K562 (cell line): ENCODE results near the gene KLHL30. TPM values are rescaled to one million over a fixed set of nuclear protein-coding genes. Genes with fewer than 3 reads are reported as not detected.

ENCODE experiments used
- ATAC-seq: fragments of 200-7000 bp; cut with Tn5 transposase; 3 replicates; pipeline ENCODE4 v1.9.1; 2020; ENCODE audit warnings: moderate library complexity
- BruUV-seq: library from RNA; stranded (reverse); fragments of 400-500 nt; replicated peaks from 2 replicates; lab custom pipeline; 2021; lab: Mats Ljungman, UMichigan
- CTCF ChIA-PET: fragments of 300-600 bp; formaldehyde crosslinking; extraction: SDS; loops from one replicate; lab custom pipeline; 2021; ENCODE audit warnings: low intra/inter-chr PET ratio; lab: Yijun Ruan, JAX
- POLR2A ChIA-PET: fragments of 300-600, 350-650 bp; sonication (Branson Sonifier 250); formaldehyde crosslinking; extraction: SDS; loops from one replicate; lab custom pipeline; 2021; ENCODE audit warnings: antibody characterized with exemption, inconsistent platforms; lab: Yijun Ruan, JAX
- DNase-seq, 4 experiments: peaks; one replicate each; pipeline versions ENCODE4 v3.0.0 to v3.0.0-alpha.2; 2011 to 2018; ENCODE audit warnings: low spot score in 3 of 4, mixed read lengths in 3 of 4; ENCODE audit errors: extremely low read depth in 1 of 4
- FAIRE-seq: peaks from 2 replicates; lab custom pipeline; 2011; peaks lifted over from hg19 to GRCh38; lab: Jason Lieb, UNC
- H2AFZ ChIP-seq: 2 replicates; pipeline ENCODE4 v1.6.0; 2011; ENCODE audit warnings: low read depth, low read length, control low read depth, inconsistent platforms
- H3K27ac ChIP-seq: fragments of 200-600 bp; 3 replicates; pipeline ENCODE4 v1.8.0; 2011; ENCODE audit warnings: low read depth, mild to moderate bottlenecking, control low read depth, inconsistent platforms, low read length, moderate library complexity, mixed read lengths; ENCODE audit errors: extremely low read depth
- H3K27me3 ChIP-seq, 2 experiments: fragments of 300-600 bp in 1 of 2; 2 replicates in 1 of 2; 3 replicates in 1 of 2; pipeline versions ENCODE4 v1.6.0 to v1.8.0; 2011; ENCODE audit warnings: inconsistent platforms in 2 of 2, low read length in 2 of 2, mild to moderate bottlenecking in 1 of 2, mixed read lengths in 1 of 2, moderate library complexity in 1 of 2; ENCODE audit not compliant: control insufficient read depth in 2 of 2, insufficient read depth in 2 of 2
- H3K36me3 ChIP-seq: fragments of 300-600 bp; 3 replicates; pipeline ENCODE4 v1.8.0; 2011; ENCODE audit warnings: mild to moderate bottlenecking, low read length, inconsistent platforms; ENCODE audit not compliant: control insufficient read depth, insufficient read depth
- H3K4me1 ChIP-seq, 2 experiments: fragments of 200-600 bp in 1 of 2; replicated peaks in 1 of 2; 2 replicates in 1 of 2; 3 replicates in 1 of 2; pipeline versions ENCODE4 v1.5.1 to v1.8.0; 2011; ENCODE audit warnings: inconsistent platforms in 2 of 2, low read length in 2 of 2, mild to moderate bottlenecking in 1 of 2, mixed read lengths in 1 of 2, moderate library complexity in 1 of 2; ENCODE audit not compliant: control insufficient read depth in 2 of 2, insufficient read depth in 2 of 2
- H3K4me2 ChIP-seq: 2 replicates; pipeline ENCODE4 v1.6.1; 2011; ENCODE audit warnings: low read length, control low read depth, inconsistent platforms, mixed read lengths; ENCODE audit not compliant: insufficient read depth
- H3K4me3 ChIP-seq: fragments of 200-600 bp; sonication (generic), shearing (Covaris generic); 2 replicates; pipeline ENCODE4 v1.5.1; 2016; ENCODE audit warnings: control low read depth, inconsistent platforms
- H3K79me2 ChIP-seq: fragments of 200-600 bp; 3 replicates; pipeline ENCODE4 v1.8.0; 2011; ENCODE audit warnings: low read length, inconsistent platforms; ENCODE audit not compliant: control insufficient read depth, insufficient read depth
- H3K9ac ChIP-seq, 2 experiments: 2 replicates each; pipeline versions ENCODE4 v1.6.0 to v1.6.1; 2011; ENCODE audit warnings: low read depth in 2 of 2, low read length in 2 of 2, control low read depth in 1 of 2, inconsistent platforms in 1 of 2, mild to moderate bottlenecking in 1 of 2, mixed read lengths in 1 of 2; ENCODE audit not compliant: insufficient read depth in 1 of 2
- H3K9me1 ChIP-seq: one replicate; pipeline ENCODE4 v1.6.0; 2011; ENCODE audit warnings: inconsistent platforms, mild to moderate bottlenecking, low read length, moderate library complexity; ENCODE audit not compliant: control insufficient read depth, insufficient read depth
- H3K9me3 ChIP-seq: replicated peaks from 2 replicates; pipeline ENCODE4 v1.5.1; 2011; ENCODE audit warnings: low read depth, low read length, inconsistent platforms; ENCODE audit not compliant: control insufficient read depth, insufficient read depth
- H4K20me1 ChIP-seq: replicated peaks from 2 replicates; pipeline ENCODE4 v1.6.1; 2011; ENCODE audit warnings: low read length, inconsistent platforms, mixed read lengths; ENCODE audit not compliant: control insufficient read depth, insufficient read depth
- E2F6 ChIP-seq, 2 experiments: IDR thresholded peaks; 2 replicates each; pipeline ENCODE4 v1.6.1; 2011; ENCODE audit warnings: borderline replicate concordance in 1 of 2, control low read depth in 1 of 2, low read depth in 1 of 2, low read length in 1 of 2, mild to moderate bottlenecking in 1 of 2, mixed read lengths in 1 of 2, moderate library complexity in 1 of 2; ENCODE audit not compliant: insufficient read depth in 1 of 2, insufficient read length in 1 of 2, poor library complexity in 1 of 2, severe bottlenecking in 1 of 2; ENCODE audit errors: extremely low read depth in 1 of 2
- SP2 ChIP-seq: IDR thresholded peaks from 2 replicates; pipeline ENCODE4 v1.6.1; 2011; ENCODE audit warnings: mild to moderate bottlenecking, low read depth, low read length, moderate library complexity; ENCODE audit not compliant: poor library complexity, severe bottlenecking; ENCODE audit errors: extremely low read depth
- WGBS: fragments of 100-300 bp; shearing (Covaris generic); methylation state at CpG from one replicate; pipeline ENCODE4 v1.1.6; 2016; ENCODE audit warnings: low coverage, mixed read lengths; ENCODE audit not compliant: insufficient coverage; ENCODE audit errors: missing lambda C conversion rate; 5-methylcytosine and 5-hydroxymethylcytosine counted together
- in situ Hi-C: fragments of 300-500 bp; cut with MboI; formaldehyde crosslinking; loops from 4 replicates; pipeline ENCODE4 v1.15.0; 2018; ENCODE audit warnings: inconsistent platforms, mixed read lengths
- intact Hi-C: fragments of 100-400 bp; cut with micrococcal nuclease; formaldehyde crosslinking; loops from 2 replicates; pipeline ENCODE4 v1.14.2; 2022
- polyA plus RNA-seq, 8 experiments: library from polyadenylated mRNA; depleted of rRNA in 4 of 8; stranded (reverse) in 5 of 8; unstranded in 3 of 8; fragments of >200 nt; fragmentation: Nextera tagmentation in 2 of 8; fragmentation: Illumina TruSeq in 1 of 8; extraction: Ambion mirVana in 2 of 8; extraction: Trizol in 1 of 8; gene quantifications; 2 replicates each; pipeline versions ENCODE4 v1.2.1 to v1.2.3, GENCODE V29; 2011 to 2014; ENCODE audit warnings: inconsistent platforms in 1 of 8, missing spikeins in 1 of 8
- total RNA-seq, 7 experiments: library from RNA; depleted of rRNA in 6 of 7; stranded (reverse); fragments of >200 nt in 6 of 7; fragmentation: Illumina TruSeq in 2 of 7; extraction: Trizol in 2 of 7; gene quantifications; 2 replicates each; pipeline versions ENCODE4 v1.2.1 to v1.2.3, GENCODE V29; 2011 to 2021; ENCODE audit warnings: low replicate concordance in 1 of 7

The KLHL30 gene
- total and polyA plus RNA-seq, 9 of the 15 experiments (the other 6 are each of a cell fraction or from before 2014, with no cell fraction given) = 0.04 TPM; not detected in 8

- H3K36me3 ChIP-seq = no peaks in the 10 kb centered on the region
- peaks cover 5 to 49% of the 10 kb centered on the region in 2 experiments; a peak in 4 of 5 replicates for H3K27me3 ChIP-seq
- H4K20me1 ChIP-seq = no peaks in the 10 kb centered on the region
- H3K9me3 ChIP-seq = 0 out of 2 replicates have a peak, but pooled peaks cover 2% of the 10 kb centered on the region
- FAIRE-seq (no peak), DNase-seq (no peak), ATAC-seq (peak; percentile 15; the same call in 1 of the 3 replicates)
- no peak overlapping the region for H3K9ac ChIP-seq
- no TSS peak for BruUV-seq
- CTCF ChIA-PET = no interaction called here
- no peak overlapping the region for H3K4me3 ChIP-seq
- no peaks in the 10 kb centered on the region for H3K79me2 ChIP-seq
- 39% methylated on average over 24 of the region's 68 CpGs for WGBS
- H2AFZ ChIP-seq = no peak overlapping the region
- peak in 1 of 2 experiments; percentile 9 for TF ChIP-seq E2F6 (IDR thresholded peaks at IDR 0.05; ENCODE audit: borderline replicate concordance in 1 of 2, extremely low read depth in 1 of 2, insufficient read depth in 1 of 2, insufficient read length in 1 of 2, low read depth in 1 of 2, low read length in 1 of 2, poor library complexity in 1 of 2, severe bottlenecking in 1 of 2)
- no peak for TF ChIP-seq SP2
- intact Hi-C loops (loop anchor here (10.0 kb wide), 1 partner anchor 276 kb away; the partner anchor contains the start of gene RAMP1), in situ Hi-C loops (no loop called here)
- H3K4me2 ChIP-seq = no peak overlapping the region
- no peak overlapping the region for H3K27ac ChIP-seq
- no peaks in the 10 kb centered on the region for H3K9me1 ChIP-seq
- H3K4me1 ChIP-seq = peaks cover 0 to 53% of the 10 kb centered on the region in 2 experiments; a peak in 3 of 5 replicates
- POLR2A ChIA-PET = interaction anchor here (0.7 kb wide), 1 partner anchor 256 kb away, joined by 4 read pairs; no protein-coding TSS in a partner anchor
Measured at GRCh38 chr2:238130696-238131628, 7.5 kb upstream of the KLHL30 start.
